Ovary (tissue), 9 donors: ENCODE data around the gene PHEX. TPM values are rescaled to one million over a fixed set of nuclear protein-coding genes. Genes with fewer than 3 reads are reported as not detected.

Experiments
- DNase-seq, 5 donors: peaks; one replicate each; pipeline ENCODE4 v3.0.0-alpha.2; 2019 to 2020
- H3K27ac ChIP-seq, 2 donors: fragments of 200-600 bp; one replicate each; pipeline versions ENCODE4 v1.5.1 to v1.8.0; 2019 to 2022
- H3K27me3 ChIP-seq: fragments of 200-600 bp; one replicate; pipeline ENCODE4 v1.8.0; 2022
- H3K36me3 ChIP-seq: fragments of 200-600 bp; sonication (generic); one replicate; pipeline ENCODE4 v1.5.1; 2019
- H3K4me1 ChIP-seq: one replicate; pipeline ENCODE4 v1.8.1; 2013; ENCODE audit warnings: mild to moderate bottlenecking, moderate library complexity; ENCODE audit not compliant: insufficient read depth
- H3K4me3 ChIP-seq: fragments of 200-600 bp; sonication (generic); one replicate; pipeline ENCODE4 v1.5.1; 2017
- H3K9me3 ChIP-seq, 2 donors: fragments of 200-600 bp in 1 of 2; sonication (generic) in 1 of 2; one replicate each; pipeline versions ENCODE4 v1.5.1 to v1.8.1; 2013 to 2019; ENCODE audit warnings: mild to moderate bottlenecking in 1 of 2, moderate library complexity in 1 of 2
- EP300 ChIP-seq: sonication (generic); formaldehyde crosslinking; IDR thresholded peaks from one replicate; pipeline ENCODE4 v1.6.1; 2017; ENCODE audit warnings: antibody characterized with exemption
- POLR2A ChIP-seq: fragments of 450-650 bp; IDR thresholded peaks from one replicate; pipeline ENCODE4 v1.6.1; 2017; ENCODE audit warnings: antibody characterized with exemption, mild to moderate bottlenecking, moderate library complexity
- WGBS, 3 donors: extraction: QIAGEN DNeasy Blood & Tissue Kit in 1 of 3; methylation state at CpG; one replicate each; pipeline versions ENCODE4 v1.1.5 to v1.1.7; 2013 to 2017; 5-methylcytosine and 5-hydroxymethylcytosine counted together
- intact Hi-C, 4 donors: fragments of 100-400 bp; cut with DNase I; formaldehyde crosslinking; loops; one replicate each; pipeline versions ENCODE4 v1.11.0 to v1.15.1; 2022 to 2023
- polyA plus RNA-seq, 2 donors: library from polyadenylated mRNA; stranded (reverse); fragments of 200-250 nt in 1 of 2; fragments of 350-450 nt in 1 of 2; fragmentation: Illumina TruSeq in 1 of 2; extraction: RNeasy Lipid Tissue Mini Kit (QIAGEN cat#74804) in 1 of 2; gene quantifications; one replicate each; pipeline ENCODE4 v1.2.3, GENCODE V29; 2013 to 2014
- total RNA-seq, 7 donors: library from RNA; depleted of rRNA in 2 of 7; stranded (reverse); fragments of >200 nt in 2 of 7; fragmentation: NEBNext Ultra II Directional in 3 of 7; extraction: Animal tissue kit (Norgen Biotek cat#: 25700) in 3 of 7; gene quantifications; one replicate each; pipeline versions ENCODE4 v1.1.0 to v1.2.4, GENCODE V29; 2016 to 2023
- TF ChIP-seq, protein P1 (sequence below), 3 donors: fragments of 450-650 bp in 2 of 3; fragments of 200-600 bp in 1 of 3; IDR thresholded peaks; one replicate each; pipeline versions ENCODE4 v1.5.1 to v1.8.0; 2016 to 2022; ENCODE audit warnings: antibody characterized with exemption in 3 of 3, mild to moderate bottlenecking in 1 of 3
- donor health status: DM: no; HTN: no; CAD: no; lungs with moderate emphysema.
- donor health status: DM: no; HTN: no; CAD: no.
- donor health status: Bipolar disorder and iron deficiency.
- donor health status: DM: yes; HTN: yes; CAD: no.
- donor health status: DM: no; HTN: no; CAD: no.
- donor health status: DM: yes; HTN: yes; CAD: no.

Gene PHEX
- total and polyA plus RNA-seq, 9 donors: 0.46 to 18.9 (median 1.1) TPM

DNA sequence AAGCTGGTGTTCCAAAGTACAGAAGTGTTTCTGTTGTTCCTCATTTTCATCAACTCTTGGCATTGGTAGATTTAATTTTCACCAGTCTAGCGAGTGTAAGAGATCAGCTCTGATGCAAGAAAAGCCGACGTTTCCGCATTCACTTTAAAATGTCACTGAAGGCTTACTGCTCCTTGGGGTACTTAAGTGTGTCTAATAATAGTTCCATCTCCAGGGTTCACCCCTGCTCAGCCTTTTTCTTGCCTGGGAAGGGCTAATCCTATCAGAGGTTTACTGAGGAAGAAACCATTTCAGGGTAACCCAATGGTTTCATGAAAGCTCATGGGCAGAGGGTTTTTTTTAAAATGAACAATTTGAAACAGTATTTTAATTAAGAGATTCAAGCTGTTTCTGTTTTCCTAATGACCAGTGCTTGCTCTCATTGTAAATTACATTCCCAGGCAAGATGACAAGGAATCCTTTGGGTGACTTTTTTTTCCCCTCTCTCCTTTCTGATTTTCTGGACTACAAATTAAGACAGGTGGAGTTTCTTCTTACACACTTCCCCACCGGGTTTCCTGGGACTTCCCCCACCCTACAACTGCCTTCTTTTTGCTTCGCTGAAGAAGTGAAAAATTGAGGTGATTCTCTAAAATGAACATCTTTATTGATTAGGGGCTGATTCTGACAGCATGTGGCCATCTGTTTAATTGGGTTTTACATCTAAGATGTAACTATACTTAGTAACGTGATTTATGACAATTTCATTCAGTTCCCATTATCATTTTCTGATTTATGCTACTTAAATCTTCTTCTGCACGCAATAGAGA, 161.9 kb downstream of the PHEX start:
- no peak overlapping the region for H3K4me3 ChIP-seq
- no peak for DNase-seq
- H3K36me3 ChIP-seq: no peaks in the 10 kb centered on the region
- H3K27me3 ChIP-seq: no peaks in the 10 kb centered on the region
- intact Hi-C loops: no loop called here
- WGBS, 3 donors: 71 to 76% (median 71%) methylated on average over 8 of the region's 8 CpGs
- H3K9me3 ChIP-seq: no peaks in the 10 kb centered on the region
- TF ChIP-seq EP300 (no peak), POLR2A (no peak)
- TF ChIP-seq, protein P1, sequence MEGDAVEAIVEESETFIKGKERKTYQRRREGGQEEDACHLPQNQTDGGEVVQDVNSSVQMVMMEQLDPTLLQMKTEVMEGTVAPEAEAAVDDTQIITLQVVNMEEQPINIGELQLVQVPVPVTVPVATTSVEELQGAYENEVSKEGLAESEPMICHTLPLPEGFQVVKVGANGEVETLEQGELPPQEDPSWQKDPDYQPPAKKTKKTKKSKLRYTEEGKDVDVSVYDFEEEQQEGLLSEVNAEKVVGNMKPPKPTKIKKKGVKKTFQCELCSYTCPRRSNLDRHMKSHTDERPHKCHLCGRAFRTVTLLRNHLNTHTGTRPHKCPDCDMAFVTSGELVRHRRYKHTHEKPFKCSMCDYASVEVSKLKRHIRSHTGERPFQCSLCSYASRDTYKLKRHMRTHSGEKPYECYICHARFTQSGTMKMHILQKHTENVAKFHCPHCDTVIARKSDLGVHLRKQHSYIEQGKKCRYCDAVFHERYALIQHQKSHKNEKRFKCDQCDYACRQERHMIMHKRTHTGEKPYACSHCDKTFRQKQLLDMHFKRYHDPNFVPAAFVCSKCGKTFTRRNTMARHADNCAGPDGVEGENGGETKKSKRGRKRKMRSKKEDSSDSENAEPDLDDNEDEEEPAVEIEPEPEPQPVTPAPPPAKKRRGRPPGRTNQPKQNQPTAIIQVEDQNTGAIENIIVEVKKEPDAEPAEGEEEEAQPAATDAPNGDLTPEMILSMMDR (IDR thresholded peaks at IDR 0.05): no peak
- no peak overlapping the region for H3K27ac ChIP-seq
- peaks cover 1% of the 10 kb centered on the region for H3K4me1 ChIP-seq

DNA sequence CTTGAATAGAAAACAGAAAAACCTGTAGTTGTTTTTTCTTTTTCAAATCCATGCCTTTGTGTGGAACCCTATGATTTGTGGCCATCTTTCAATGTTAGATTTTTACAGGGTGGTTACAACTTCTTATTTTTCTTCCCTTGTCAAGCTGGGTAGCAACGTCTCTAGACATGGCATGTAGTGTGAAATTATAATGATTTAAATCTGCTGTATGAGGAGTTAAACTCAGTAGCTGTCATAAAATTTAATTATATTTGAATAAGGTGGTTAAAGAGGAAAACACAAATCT, 162.5 kb downstream of the PHEX start:
- H3K27me3 ChIP-seq: no peaks in the 10 kb centered on the region
- no peak for DNase-seq
- no peak overlapping the region for H3K27ac ChIP-seq
- H3K4me1 ChIP-seq: peaks cover 1% of the 10 kb centered on the region
- no peak overlapping the region for H3K4me3 ChIP-seq
- 55 to 76% (median 61%) methylated on average over 1 of the region's 1 CpG for WGBS, 3 donors
- TF ChIP-seq POLR2A (no peak), EP300 (no peak)
- TF ChIP-seq, protein P1 (IDR thresholded peaks at IDR 0.05): no peak
- no peaks in the 10 kb centered on the region for H3K36me3 ChIP-seq
- no peaks in the 10 kb centered on the region for H3K9me3 ChIP-seq
- intact Hi-C loops: no loop called here

DNA sequence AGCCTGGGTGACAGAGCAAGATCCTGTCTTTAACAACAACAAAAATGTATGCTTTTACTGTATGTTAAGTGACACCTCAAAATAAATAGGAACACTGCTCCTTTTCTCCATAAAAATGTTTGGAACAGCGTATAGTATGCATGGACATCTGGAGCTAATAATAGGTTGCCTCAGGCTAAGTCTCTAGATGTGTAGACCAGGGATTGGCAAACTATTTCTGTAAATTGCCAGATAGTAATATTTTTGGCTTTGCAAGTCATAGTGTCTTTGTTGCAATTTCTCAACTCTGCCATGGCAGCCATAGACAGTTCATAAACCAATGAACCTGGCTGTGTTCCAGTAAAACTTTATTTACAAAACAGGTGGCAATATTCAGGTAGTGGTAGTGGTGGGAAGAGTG, 164.0 kb downstream of the PHEX start:
- Histone ChIP-seq H3K4me3 (no peak overlapping the region), H3K4me1 (peaks cover 1% of the 10 kb centered on the region), H3K27ac (no peak overlapping the region), H3K9me3 (no peaks in the 10 kb centered on the region), H3K27me3 (no peaks in the 10 kb centered on the region), H3K36me3 (no peaks in the 10 kb centered on the region)
- no peak for DNase-seq
- WGBS, 3 donors: 41 to 83% (median 83%) methylated on average over 1 of the region's 1 CpG
- intact Hi-C loops: no loop called here
- TF ChIP-seq POLR2A (no peak), EP300 (no peak)
- TF ChIP-seq, protein P1 (IDR thresholded peaks at IDR 0.05): no peak

DNA sequence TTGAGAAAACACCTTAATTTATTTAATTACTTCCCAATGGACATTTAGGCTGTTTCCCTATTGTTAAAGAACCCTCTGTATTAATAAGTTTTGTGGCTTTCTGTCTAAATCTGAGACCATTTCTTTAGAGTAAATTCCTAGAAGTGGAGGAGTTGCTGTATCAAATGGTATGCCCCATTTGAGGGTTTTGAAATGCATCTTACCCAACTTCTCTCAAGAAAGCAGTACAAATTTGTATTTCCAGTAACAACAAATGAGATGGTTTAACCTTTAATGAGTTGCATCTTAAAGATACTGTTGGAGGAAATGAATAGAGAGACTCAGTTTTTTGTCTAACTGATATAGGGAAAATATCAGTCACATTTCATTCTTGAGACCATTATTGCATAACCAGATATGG, 170.1 kb downstream of the PHEX start:
- Histone ChIP-seq H3K4me3 (no peak overlapping the region), H3K9me3 (no peaks in the 10 kb centered on the region), H3K27me3 (no peaks in the 10 kb centered on the region), H3K36me3 (no peaks in the 10 kb centered on the region), H3K4me1 (no peaks in the 10 kb centered on the region), H3K27ac (no peak overlapping the region)
- DNase-seq: no peak
- intact Hi-C loops: no loop called here
- no peak for TF ChIP-seq EP300
- no peak for TF ChIP-seq POLR2A
- TF ChIP-seq, protein P1 (IDR thresholded peaks at IDR 0.05): no peak
